Urinary bladder (tissue), 4 donors: ENCODE results near the gene ZDHHC1. TPM values are rescaled to one million over a fixed set of nuclear protein-coding genes. Genes with fewer than 3 reads are reported as not detected.

Experiments used
- DNase-seq: peaks from one replicate; pipeline ENCODE4 v3.0.0-alpha.2; 2015; ENCODE audit errors: extremely low spot score
- H3K27ac ChIP-seq: one replicate; pipeline ENCODE4 v1.5.1; 2013; ENCODE audit warnings: low read depth, mild to moderate bottlenecking, moderate library complexity
- H3K36me3 ChIP-seq: one replicate; pipeline ENCODE4 v1.6.1; 2013; ENCODE audit warnings: mild to moderate bottlenecking, moderate library complexity; ENCODE audit not compliant: insufficient read depth
- H3K4me1 ChIP-seq: one replicate; pipeline ENCODE4 v1.6.1; 2013; ENCODE audit warnings: mild to moderate bottlenecking, moderate library complexity; ENCODE audit not compliant: insufficient read depth
- H3K4me3 ChIP-seq: one replicate; pipeline ENCODE4 v1.5.1; 2013; ENCODE audit warnings: low read depth, low read length
- WGBS: extraction: QIAGEN DNeasy Blood & Tissue Kit; methylation state at CpG from one replicate; pipeline ENCODE4 v1.1.7; 2013; 5-methylcytosine and 5-hydroxymethylcytosine counted together
- polyA plus RNA-seq: library from polyadenylated mRNA; stranded (reverse); fragments of 200-250 nt; gene quantifications from one replicate; pipeline ENCODE4 v1.2.3, GENCODE V29; 2013
- total RNA-seq: library from RNA; depleted of rRNA; stranded (reverse); fragments of >200 nt; gene quantifications from one replicate; pipeline ENCODE4 v1.2.3, GENCODE V29; 2014
- donor health status: healthy with polysubstance abuse.
- donor health status: healthy.

The ZDHHC1 gene
- total and polyA plus RNA-seq, 2 donors: 3.8 to 10.9 TPM

GRCh38 chr16:67406111-67406971, 9.9 kb downstream of the ZDHHC1 start:
- no peak overlapping the region for H3K27ac ChIP-seq
- no peaks in the 10 kb centered on the region for H3K36me3 ChIP-seq
- DNase-seq: no peak
- no peaks in the 10 kb centered on the region for H3K4me1 ChIP-seq
- H3K4me3 ChIP-seq: no peak overlapping the region
- WGBS: 59% methylated on average over 18 of the region's 18 CpGs

- Histone ChIP-seq H3K4me1 (no peaks in the 10 kb centered on the region), H3K4me3 (no peak overlapping the region), H3K36me3 (no peaks in the 10 kb centered on the region), H3K27ac (peak overlapping the region; percentile 13)
- DNase-seq: no peak
- 91% methylated on average over 8 of the region's 8 CpGs for WGBS
Measured at GRCh38 chr16:67405336-67405735, 10.9 kb downstream of the ZDHHC1 start.

DNA sequence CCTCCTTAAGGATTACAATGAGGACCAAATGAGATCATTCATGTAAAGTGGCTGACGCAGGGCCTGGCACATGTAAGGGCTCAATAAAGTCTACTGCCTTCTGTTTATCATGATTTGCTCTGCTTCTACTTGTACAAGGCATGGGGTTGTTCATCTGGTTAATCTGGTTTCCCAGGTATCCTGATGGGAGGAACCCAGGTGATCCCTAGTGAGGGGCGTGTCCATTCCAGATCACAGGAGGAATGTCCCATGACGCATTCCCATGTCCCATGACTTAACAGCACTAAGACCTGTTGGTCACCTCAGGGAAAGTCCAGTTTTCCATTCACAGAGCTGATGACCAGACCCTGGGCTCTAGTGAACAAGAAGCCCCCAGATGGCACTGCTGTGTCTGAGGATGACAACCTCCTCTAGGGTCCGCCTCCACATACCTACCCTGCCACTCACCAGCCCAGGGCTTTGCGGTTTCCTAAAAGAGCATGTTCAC, 11.5 kb downstream of the ZDHHC1 start:
- WGBS: 86% methylated on average over 5 of the region's 5 CpGs
- peak; percentile 79 for DNase-seq
- Histone ChIP-seq H3K4me3 (no peak overlapping the region), H3K27ac (peak overlapping the region; percentile 13), H3K4me1 (no peaks in the 10 kb centered on the region), H3K36me3 (no peaks in the 10 kb centered on the region)

- H3K36me3 ChIP-seq: no peaks in the 10 kb centered on the region
- no peaks in the 10 kb centered on the region for H3K4me1 ChIP-seq
- H3K4me3 ChIP-seq: no peak overlapping the region
- DNase-seq: no peak
- H3K27ac ChIP-seq: peak overlapping the region; percentile 69
- WGBS: 82% methylated on average over 12 of the region's 12 CpGs
Measured at GRCh38 chr16:67403976-67404555, 12.2 kb downstream of the ZDHHC1 start.

- H3K4me1 ChIP-seq: no peaks in the 10 kb centered on the region
- 95% methylated on average over 14 of the region's 14 CpGs for WGBS
- H3K4me3 ChIP-seq: no peak overlapping the region
- H3K27ac ChIP-seq: no peak overlapping the region
- DNase-seq: no peak
- no peaks in the 10 kb centered on the region for H3K36me3 ChIP-seq
Measured at GRCh38 chr16:67400901-67401300, 15.4 kb downstream of the ZDHHC1 start.

DNA sequence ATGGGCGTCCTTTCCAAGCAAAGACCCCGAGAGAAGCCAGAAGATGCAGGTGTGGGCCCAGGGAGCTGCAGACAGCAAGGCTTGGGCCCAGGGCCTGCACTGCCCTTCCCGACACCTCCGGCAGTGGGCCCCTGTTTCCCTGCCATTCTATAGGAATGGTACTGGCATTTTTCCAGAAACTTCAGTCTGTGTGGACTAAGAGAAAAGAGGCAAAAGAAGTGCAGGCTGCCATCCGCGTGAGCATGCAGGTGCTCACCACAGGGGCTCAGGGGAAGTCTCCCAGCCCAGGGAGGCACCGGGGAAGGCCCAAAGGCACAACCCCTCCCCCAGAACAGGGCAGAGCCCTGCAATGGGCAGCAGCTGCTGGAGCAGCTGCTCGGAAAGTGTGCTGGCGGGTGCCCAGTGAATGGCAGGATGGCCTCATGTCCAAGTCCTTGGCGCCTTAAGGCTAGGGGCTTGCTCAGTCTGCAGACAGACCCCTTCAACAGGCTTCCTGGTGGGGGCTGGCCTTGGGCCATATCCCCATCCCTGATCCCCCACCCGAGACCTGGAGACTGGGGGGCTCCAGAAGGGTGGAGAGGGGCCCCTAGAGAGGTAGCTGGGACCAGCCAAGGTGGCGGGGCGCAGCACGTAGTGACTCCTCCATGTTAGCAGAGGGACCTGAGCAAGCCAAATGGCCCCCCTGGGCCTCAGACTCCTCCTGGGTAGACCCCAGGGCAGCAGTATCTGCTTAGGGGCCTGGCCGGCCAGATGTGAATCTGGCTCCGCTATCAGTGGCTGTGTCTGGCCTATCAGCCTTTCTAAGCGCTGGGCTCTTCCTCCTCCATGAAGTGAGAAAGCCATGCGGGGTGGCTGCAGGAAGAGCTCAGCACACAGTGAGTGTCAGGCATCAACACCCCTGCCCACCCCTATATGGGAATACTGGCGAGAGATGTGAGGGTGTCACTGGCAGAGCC, 16.2 kb downstream of the ZDHHC1 start:
- WGBS: 72% methylated on average over 19 of the region's 19 CpGs
- H3K4me3 ChIP-seq: no peak overlapping the region
- H3K27ac ChIP-seq: no peak overlapping the region
- DNase-seq: no peak
- H3K4me1 ChIP-seq: no peaks in the 10 kb centered on the region
- no peaks in the 10 kb centered on the region for H3K36me3 ChIP-seq

- Histone ChIP-seq H3K4me1 (no peaks in the 10 kb centered on the region), H3K27ac (no peak overlapping the region), H3K4me3 (no peak overlapping the region), H3K36me3 (no peaks in the 10 kb centered on the region)
- WGBS: 28% methylated on average over 42 of the region's 42 CpGs
- no peak for DNase-seq
Measured at GRCh38 chr16:67399218-67399733, 17.0 kb downstream of the ZDHHC1 start.

- Histone ChIP-seq H3K4me1 (no peaks in the 10 kb centered on the region), H3K4me3 (no peak overlapping the region), H3K36me3 (no peaks in the 10 kb centered on the region), H3K27ac (no peak overlapping the region)
- DNase-seq: no peak
- 93% methylated on average over 19 of the region's 19 CpGs for WGBS
Measured at GRCh38 chr16:67398546-67399217, 17.6 kb downstream of the ZDHHC1 start.

- no peak overlapping the region for H3K27ac ChIP-seq
- no peaks in the 10 kb centered on the region for H3K4me1 ChIP-seq
- H3K4me3 ChIP-seq: no peak overlapping the region
- no peaks in the 10 kb centered on the region for H3K36me3 ChIP-seq
- 83% methylated on average over 22 of the region's 22 CpGs for WGBS
- no peak for DNase-seq
Measured at GRCh38 chr16:67397812-67398545, 18.3 kb downstream of the ZDHHC1 start.

DNA sequence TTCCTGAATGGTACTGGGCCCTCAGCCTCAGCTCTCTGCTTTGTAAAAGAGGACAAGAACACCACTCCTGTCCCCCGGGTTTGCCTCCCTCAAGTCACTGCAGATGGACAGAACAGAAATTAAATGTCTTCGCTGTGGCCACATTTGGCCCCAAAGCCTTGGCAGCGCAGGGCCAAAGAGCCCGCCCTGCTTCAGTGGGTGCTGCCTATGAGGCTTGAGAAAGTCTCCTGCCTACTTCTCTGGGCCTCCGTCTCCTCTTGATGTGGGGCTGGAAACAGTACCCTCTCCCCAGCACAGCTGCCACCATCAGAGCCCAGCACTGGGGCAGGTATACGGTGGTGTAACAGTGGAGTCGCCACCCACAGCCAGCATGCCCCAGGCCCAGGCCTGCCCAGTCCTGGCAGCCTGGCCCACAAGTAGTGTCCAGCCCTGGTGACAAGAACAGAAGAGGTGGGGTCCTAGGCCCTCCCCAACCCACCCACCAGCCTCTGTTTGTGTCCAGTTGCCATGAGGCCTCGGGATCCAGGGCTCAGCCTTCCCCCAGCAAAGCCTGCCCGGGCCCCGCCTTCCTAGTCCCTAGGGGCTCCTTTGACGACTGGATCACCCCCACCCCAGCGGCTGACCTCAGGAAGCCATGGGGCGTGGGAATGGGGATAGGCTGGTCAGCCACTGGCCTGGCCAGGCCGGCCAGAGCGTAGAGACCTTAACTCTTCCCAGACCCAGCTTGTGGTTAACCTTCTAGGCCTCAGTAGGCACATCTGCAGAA, 19.1 kb downstream of the ZDHHC1 start:
- no peak for DNase-seq
- WGBS: 69% methylated on average over 15 of the region's 15 CpGs
- Histone ChIP-seq H3K27ac (no peak overlapping the region), H3K4me1 (no peaks in the 10 kb centered on the region), H3K4me3 (no peak overlapping the region), H3K36me3 (no peaks in the 10 kb centered on the region)

DNA sequence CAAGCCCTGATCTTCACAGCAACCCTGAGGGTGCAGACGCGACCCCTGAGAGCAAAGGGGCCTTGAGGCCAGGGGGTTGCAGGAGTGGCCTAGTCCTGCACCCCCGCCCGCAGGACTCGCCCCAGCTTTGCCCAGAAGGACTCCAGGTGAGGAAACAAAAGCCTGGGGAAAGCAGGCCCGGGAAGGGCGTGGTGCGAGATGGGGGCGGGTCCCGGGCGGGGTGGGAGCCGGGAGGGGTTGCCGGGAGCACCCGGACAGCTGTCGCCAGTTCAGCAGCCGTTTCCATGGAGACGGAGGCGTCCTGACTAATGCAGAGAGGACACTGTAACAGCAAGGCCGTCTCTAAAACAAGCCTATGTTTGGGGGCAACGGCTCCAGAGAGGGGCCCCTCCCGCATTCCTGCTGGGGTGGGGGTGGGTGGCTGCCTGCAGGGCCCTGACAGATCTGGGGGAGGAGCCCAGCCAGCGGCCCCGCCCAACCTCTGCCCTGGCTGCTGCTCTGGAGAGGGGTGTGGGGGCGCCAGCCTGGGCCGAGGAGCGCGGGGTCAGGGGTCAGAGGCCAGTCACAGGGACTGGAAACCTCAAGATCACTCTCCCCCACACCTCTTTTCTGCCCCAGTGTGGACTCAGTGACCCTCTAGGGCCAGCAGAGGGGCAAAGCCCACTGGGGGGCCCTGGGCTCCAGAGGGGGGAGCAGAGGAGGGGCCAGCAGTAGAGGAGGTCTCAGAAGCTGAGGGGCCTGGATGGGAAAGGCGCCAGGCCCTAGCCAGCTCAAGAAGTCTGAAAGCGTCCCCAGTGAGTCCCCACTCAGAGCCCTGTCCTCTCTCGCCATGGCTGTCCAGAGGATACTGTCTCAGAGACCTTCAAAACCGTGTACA, 19.9 kb downstream of the ZDHHC1 start:
- H3K4me3 ChIP-seq: no peak overlapping the region
- H3K4me1 ChIP-seq: no peaks in the 10 kb centered on the region
- WGBS: 21% methylated on average over 31 of the region's 31 CpGs
- H3K36me3 ChIP-seq: no peaks in the 10 kb centered on the region
- DNase-seq: peak; percentile 81
- H3K27ac ChIP-seq: no peak overlapping the region
